Renal cortical epithelial cell (primary cell): ENCODE measurements around the gene NRG4. TPM values are rescaled to one million over a fixed set of nuclear protein-coding genes. Genes with fewer than 3 reads are reported as not detected.
"Not testable (repeated sequence)": the region's sequence is repeated elsewhere in the genome, so short reads cannot be mapped to it uniquely, and the experiment has no call there.

Experiments
- DNase-seq: peaks from one replicate; pipeline ENCODE4 v3.0.0-alpha.2; 2011; ENCODE audit warnings: low read depth
- total RNA-seq: library from RNA; depleted of rRNA; stranded (reverse); fragments of >200 nt; gene quantifications from 2 replicates; pipeline ENCODE4 v1.2.3, GENCODE V29; 2014

NRG4 gene
- total RNA-seq, 1 donor from 2014 or later = 0.15 TPM

DNA sequence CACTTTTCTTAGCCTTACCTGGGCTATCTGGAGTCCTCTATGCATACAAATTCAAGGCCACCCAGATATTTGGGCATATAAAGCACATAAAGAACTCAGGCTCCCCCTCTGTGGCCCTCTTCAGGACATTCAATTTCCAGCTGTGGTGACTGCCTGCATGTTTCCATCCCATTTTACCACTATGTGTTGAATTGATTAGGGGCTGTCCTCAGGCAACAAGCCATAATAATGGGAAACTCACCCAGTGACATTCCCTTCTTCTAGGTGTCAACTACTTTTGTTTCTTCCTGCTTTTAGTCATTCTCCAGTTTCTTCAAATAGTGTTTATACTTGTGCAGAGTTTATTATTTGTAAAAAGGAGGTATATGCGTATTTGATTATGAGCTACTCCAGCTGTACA is 18.0 kb downstream of the NRG4 start:
- no peak for DNase-seq

DNA sequence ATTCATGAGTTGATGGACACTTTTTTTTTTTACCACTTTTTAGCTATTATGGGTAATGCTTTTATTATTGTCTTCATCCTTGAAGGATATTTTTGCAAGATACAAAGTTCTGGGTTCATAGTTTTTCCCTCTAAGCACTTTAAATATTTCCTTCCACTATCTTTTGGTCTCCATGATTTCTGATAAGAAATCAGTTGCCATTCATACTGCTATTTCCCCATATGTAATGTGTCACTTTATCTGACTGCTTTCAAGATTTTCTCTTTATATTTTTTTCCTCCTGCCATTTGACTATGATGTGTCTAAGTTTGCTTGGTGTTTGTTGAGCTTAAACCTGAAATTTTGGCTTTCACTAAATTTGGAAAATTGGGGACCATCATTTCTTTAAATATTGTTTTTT is 19.3 kb downstream of the NRG4 start:
- no peak for DNase-seq

GRCh38 chr15:75989875-75990274 is 22.3 kb downstream of the NRG4 start:
- no peak for DNase-seq

- DNase-seq = peak; percentile 9
Measured at GRCh38 chr15:75989045-75989444, 23.2 kb downstream of the NRG4 start.

DNA sequence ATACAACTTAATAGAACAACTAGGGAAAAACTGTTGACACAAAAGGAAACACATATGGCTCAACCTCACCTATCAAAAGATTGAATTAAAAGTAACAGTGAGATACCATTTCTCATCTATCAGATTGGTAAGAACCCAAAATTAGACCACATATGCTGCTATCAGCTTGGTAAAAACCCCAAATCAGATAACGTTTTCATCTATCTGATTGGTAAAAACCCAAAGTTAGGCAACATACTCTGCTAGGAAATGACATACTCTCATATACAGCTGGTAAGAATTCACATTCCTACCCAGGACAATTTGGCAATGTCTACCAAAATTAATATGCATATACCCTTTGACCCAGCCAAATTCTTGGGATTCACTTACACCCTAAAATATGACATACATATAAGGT is 26.3 kb downstream of the NRG4 start:
- DNase-seq = no peak

- DNase-seq = not testable (repeated sequence)
Measured at GRCh38 chr15:75984706-75985105, 27.5 kb downstream of the NRG4 start.

DNA sequence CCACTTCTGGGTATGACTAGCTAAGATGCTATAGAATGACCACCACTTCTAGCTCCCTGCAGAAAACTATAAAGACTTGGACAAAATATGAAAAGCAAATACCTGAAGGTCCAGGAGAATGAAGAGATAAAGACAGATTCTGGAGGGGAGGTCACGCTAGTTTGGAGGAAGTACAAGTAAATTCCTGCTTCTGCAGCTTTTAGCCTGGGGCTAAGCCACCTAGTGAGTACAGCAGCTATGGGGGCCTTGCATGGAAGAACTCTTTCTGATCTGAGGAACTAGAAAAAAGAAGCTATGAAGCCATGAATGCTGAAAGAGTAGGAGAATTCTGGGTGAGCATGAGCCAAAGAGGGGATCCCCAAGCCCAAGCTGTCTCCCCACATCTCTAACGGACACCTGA is 29.8 kb downstream of the NRG4 start:
- DNase-seq = no peak

DNA sequence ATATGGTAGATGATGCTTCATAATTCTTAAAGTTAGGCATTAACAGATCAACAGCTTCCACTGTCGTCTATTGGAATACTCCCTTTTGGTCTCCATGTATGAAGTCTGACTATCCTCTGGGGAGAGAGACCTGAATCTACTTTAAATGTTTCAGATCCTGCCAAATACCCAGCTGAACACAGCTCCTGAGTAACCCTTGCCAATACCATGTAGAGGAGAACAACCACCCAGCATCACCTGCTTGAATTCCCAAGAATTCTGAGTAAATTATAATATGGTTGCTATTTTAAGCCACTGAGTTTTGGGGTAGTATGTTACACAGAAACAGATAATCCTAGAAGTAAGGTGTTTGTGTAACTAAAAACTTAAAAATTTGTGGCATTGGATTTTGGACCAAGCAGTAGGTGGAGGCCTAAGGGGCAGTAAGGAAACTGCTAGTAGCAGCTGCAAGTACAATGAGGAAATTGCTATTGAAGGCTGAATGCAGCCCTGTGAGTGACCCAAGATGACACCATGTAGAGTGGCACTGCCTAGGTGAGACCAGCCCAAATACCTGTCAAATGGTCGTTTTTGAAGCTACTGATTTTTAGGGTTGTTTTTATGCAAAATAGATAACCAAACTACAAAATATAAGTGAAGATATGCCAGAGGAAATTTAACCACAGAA is 30.9 kb downstream of the NRG4 start:
- DNase-seq = no peak

DNA sequence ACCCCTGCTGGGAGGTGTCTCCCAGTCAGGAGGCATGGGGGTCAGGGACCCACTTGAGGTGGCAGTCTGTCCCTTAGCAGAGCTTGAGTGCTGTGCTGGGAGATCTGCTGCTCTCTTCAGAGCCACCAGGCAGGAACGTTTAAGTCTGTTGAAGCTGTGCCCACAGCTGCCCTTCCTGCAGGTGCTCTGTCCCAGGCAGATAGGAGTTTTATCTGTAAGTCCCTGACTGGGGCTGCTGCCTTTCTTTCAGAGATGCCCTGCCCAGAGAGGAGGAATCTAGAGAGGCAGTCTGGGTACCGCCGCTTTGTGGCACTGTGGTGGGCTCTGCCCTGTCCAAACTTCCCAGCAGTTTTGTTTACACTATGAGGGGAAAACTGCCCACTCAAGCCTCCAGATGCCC is 35.5 kb downstream of the NRG4 start:
- DNase-seq = not testable (repeated sequence)

GRCh38 chr15:75966073-75966472 is 46.2 kb downstream of the NRG4 start:
- DNase-seq = peak; percentile 64

GRCh38 chr15:75961331-75961730 is 50.9 kb downstream of the NRG4 start:
- no peak for DNase-seq

DNA sequence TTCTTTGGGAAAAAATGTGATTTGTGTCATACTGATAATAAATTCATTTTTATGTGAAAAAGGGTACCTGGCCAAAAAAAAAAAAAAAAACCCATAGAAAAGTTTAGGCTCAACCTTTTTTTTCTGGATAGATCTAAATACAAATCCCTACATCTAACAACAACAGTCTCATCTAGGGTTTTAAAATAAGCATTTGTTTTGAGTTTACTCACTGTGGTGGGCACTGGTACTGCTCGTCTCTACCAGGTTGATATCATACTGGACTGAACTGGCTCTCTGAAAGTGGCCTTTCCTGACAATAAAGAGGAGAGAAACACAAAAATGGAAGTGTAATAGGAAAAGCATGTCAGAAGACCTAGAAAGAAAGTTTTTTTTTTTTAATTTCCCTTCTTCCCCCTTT is 56.5 kb downstream of the NRG4 start:
- no peak for DNase-seq

- no peak for DNase-seq
Measured at GRCh38 chr15:75952525-75952924, 59.7 kb downstream of the NRG4 start.

GRCh38 chr15:75948761-75949296 is 63.4 kb downstream of the NRG4 start:
- DNase-seq = no peak

DNA sequence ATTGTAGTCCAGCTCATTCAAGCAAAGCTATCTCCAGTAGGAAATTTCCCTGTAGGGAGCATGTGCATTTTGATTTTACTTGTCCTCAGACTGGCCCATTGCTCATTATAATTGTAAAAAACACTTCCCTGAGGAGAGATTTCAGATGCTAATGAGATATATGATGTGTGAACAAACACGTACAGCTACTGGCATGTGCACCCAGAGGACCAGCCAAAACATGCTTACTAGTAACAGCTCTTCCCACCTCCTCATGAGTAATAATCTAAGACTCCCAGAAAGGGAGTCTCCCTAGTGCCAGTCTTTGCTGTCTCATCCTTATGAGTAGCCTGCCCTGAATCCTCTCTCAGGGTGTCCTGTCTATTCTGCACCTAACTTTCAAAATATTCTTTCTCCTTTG is 65.1 kb downstream of the NRG4 start:
- peak; percentile 86 for DNase-seq

- DNase-seq = no peak
Measured at GRCh38 chr15:75945953-75946352, 66.3 kb downstream of the NRG4 start.

DNA sequence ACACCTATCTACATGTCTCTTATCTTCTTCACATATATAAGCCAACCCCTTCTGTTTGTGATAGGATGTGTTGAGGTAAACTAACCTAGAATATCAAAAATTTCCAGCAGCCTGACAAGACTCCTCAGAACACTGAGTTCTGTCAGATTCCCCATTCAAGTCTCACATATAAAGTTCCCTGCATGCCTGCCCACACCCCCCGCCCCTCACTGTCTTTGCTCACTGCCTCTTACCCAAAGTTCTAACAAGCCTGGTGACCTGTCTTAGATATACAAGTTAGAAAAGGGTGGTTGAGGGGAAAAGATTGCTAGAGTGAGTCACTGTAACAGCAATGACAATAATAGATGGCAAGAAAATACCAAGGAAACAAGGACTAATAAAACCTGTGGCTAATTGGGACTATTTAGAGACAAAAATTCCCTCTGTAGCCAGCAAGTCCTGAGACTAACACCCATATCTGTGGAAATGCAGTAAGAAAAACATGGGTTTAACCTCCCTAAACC is 68.5 kb downstream of the NRG4 start:
- peak; percentile 61 for DNase-seq

GRCh38 chr15:75943246-75943645 is 69.0 kb downstream of the NRG4 start:
- no peak for DNase-seq

DNA sequence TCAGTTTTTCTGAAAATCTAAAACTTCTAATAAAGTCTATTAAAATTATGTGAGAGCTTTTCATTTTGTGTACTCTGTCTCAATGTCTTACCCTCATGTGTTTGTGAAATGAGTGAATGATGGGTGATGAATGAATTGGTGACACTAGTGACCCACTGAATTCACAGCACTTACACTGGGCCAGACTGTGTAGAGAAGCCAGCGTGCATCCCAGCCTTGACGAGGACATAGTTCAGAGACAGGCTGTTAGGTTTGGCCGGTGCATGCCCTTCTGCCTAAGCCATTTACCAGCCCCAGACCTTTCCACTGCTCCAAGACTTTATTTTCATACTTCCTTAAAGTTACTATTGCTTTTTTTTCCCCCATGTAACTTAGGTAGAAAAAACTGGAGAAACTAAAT is 69.8 kb downstream of the NRG4 start:
- DNase-seq = no peak

DNA sequence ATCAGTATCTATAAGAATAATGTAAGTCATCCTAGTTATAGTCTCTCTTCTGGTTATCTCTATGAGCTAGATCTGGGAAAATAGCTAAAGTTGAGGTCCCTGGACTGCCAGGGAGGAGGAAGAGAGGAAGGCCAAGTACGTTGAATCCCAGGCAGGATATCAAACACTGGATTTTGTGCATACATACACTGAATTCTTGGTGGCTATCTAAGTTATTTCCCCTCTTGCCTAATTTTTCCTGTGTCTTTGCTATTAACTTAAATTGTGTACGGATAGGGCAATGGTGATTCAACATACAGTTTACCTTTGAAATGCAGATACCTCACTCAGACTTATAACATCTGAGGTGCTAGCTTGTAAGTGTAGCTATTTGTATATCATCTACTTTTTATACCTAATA is 81.4 kb downstream of the NRG4 start:
- no peak for DNase-seq

DNA sequence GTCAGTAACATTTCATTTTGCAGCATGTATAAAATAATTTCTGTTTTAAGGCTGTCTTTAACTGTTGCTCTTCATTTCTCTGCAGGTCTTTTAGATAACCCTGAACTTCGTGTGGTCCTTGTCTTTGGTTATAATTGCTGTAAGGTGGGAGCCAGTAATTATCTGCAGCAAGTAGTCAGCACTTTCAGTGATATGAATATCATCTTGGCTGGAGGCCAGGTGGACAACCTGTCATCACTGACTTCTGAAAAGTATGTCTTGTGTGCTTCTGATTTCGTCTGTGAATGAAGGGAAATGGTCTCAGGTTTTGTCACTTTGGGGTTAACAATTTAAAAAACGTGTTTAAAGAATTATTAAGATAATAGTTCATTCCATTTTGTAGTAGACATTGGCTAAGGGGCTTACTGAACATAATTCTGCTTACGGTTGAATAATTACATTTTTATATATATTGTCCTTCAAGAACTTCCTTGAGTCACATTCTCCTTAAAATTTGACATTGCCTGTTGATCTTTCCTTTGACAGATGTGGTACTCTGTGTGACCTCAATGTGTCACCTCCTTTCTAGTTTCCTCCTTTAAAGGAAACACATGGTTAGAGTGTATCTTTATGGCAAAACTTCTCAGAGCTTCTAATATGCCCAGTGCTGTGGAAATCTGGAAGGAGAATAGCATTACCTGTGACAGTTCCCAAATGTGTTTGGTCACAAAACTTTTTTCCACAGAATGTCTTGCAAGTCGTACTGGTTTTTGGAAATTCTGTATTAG is 82.2 kb downstream of the NRG4 start:
- DNase-seq = no peak

DNA sequence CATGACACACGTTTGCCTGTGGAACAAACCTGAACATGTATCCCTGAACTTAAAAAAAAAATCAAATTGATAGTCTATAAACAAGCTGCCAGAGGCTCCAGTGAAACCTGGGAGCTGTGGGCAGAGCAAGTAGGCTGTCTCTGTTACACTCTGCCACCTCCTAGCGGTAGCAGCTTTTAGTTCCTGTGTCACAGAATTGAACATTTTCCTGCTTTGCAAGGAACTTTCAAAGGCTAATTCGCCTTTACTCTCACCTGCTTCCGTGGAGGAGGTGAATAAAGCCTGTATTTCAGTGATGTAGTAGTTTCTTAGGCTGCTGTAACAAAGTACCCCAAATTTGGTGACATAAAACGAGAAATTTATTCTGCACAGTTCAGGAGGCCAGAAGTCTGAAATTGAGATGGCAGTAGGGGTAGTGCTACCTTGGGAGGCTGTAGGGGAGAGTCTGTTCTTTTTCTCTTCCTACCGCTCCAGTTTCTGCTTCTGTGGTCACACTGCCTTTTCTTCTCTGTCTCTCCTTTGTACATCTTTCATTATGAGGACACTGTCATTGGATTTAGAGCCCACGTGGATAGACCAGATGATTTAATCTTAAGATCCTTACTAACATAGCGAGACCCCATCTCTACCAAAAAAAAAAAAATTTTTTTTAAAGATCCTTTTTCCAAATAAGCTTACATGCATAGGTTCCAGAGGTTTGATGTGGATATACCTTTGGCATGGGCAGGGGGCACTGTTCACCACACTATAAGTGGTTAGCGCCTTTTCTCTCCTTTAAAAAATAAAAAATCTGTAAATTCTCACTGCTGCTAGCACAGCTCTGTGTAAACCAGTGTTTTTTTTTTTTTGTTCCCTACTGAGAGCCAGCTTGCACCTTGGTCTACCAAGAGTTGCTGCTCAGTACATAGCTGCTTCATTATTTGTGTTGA is 83.3 kb downstream of the NRG4 start:
- peak; percentile 51 for DNase-seq
